ENCODE results near the gene DEK. TPM values are rescaled to one million over a fixed set of nuclear protein-coding genes. Genes with fewer than 3 reads are reported as not detected.
"Not testable (repeated sequence)": the region's sequence is repeated elsewhere in the genome, so short reads cannot be mapped to it uniquely, and the experiment has no call there.

The DEK gene
- total and polyA plus RNA-seq, 2 experiments from 2014 or later, result 101 to 116 TPM

- H3K4me3 ChIP-seq, result no peak overlapping the region
- no peak overlapping the region for H2AFZ ChIP-seq
- no peaks in the 10 kb centered on the region for H3K9me3 ChIP-seq (ENCODE audit: low read depth)
- no peaks in the 10 kb centered on the region for H4K20me1 ChIP-seq (ENCODE audit: insufficient read depth)
- WGBS, 2 experiments (ENCODE audit: low coverage in 1 of 2, low lambda C conversion rate in 2 of 2, missing lambda C conversion rate in 2 of 2), result 97% methylated on average over 6 of the region's 6 CpGs
- no peaks in the 10 kb centered on the region; the same call in 1 of the 2 replicates for H3F3A ChIP-seq (ENCODE audit: insufficient read depth)
- no peak overlapping the region for H3K9ac ChIP-seq
- H3K27ac ChIP-seq, result no peak overlapping the region
- H3K27me3 ChIP-seq (replicated peaks; ENCODE audit: insufficient read depth), result no peaks in the 10 kb centered on the region
- H3K4me2 ChIP-seq (ENCODE audit: unreplicated experiment), result no peak overlapping the region
- in situ Hi-C loops (cut with MboI), result no loop called here
- no peaks in the 10 kb centered on the region for H3K36me3 ChIP-seq (ENCODE audit: low read depth)
- no peaks in the 10 kb centered on the region for H3K9me2 ChIP-seq (ENCODE audit: insufficient read depth)
- no peak for TF ChIP-seq EZH2 (IDR thresholded peaks at IDR 0.05; ENCODE audit: insufficient read depth, poor library complexity, severe bottlenecking)
- TF ChIP-seq EZH2phosphoT487 (IDR thresholded peaks at IDR 0.05; ENCODE audit: insufficient read depth, low read depth), result no peak
- H3K79me2 ChIP-seq (ENCODE audit: insufficient read depth), result no peaks in the 10 kb centered on the region
- no peaks in the 10 kb centered on the region; the same call in 1 of the 2 replicates for H3K4me1 ChIP-seq (ENCODE audit: insufficient read depth)
- no peak for DNase-seq
Measured at GRCh38 chr6:18211338-18211737, 53.0 kb downstream of the DEK start.

- H3K4me2 ChIP-seq (ENCODE audit: unreplicated experiment), result no peak overlapping the region
- H3K9ac ChIP-seq, result no peak overlapping the region
- no peak overlapping the region for H3K4me3 ChIP-seq
- no peaks in the 10 kb centered on the region for H3K79me2 ChIP-seq (ENCODE audit: insufficient read depth)
- in situ Hi-C loops (cut with MboI), result no loop called here
- no peak overlapping the region for H3K27ac ChIP-seq
- TF ChIP-seq EZH2phosphoT487 (IDR thresholded peaks at IDR 0.05; ENCODE audit: insufficient read depth, low read depth) (no peak), EZH2 (IDR thresholded peaks at IDR 0.05; ENCODE audit: insufficient read depth, poor library complexity, severe bottlenecking) (no peak)
- H3K4me1 ChIP-seq (ENCODE audit: insufficient read depth), result no peaks in the 10 kb centered on the region
- H2AFZ ChIP-seq, result no peak overlapping the region
- DNase-seq, result no peak
- no peaks in the 10 kb centered on the region for H3K9me3 ChIP-seq (ENCODE audit: low read depth)
- H3K27me3 ChIP-seq (replicated peaks; ENCODE audit: insufficient read depth), result no peaks in the 10 kb centered on the region
- H3F3A ChIP-seq (ENCODE audit: insufficient read depth), result no peaks in the 10 kb centered on the region; the same call in 1 of the 2 replicates
- H3K9me2 ChIP-seq (ENCODE audit: insufficient read depth), result no peaks in the 10 kb centered on the region
- no peaks in the 10 kb centered on the region for H3K36me3 ChIP-seq (ENCODE audit: low read depth)
- WGBS, 2 experiments (ENCODE audit: low coverage in 1 of 2, low lambda C conversion rate in 2 of 2, missing lambda C conversion rate in 2 of 2), result 78 to 91% methylated on average over 5 of the region's 5 CpGs
- no peaks in the 10 kb centered on the region for H4K20me1 ChIP-seq (ENCODE audit: insufficient read depth)
Measured at GRCh38 chr6:18210707-18211106, 53.6 kb downstream of the DEK start.

- Histone ChIP-seq H3K9me2 (ENCODE audit: insufficient read depth) (no peaks in the 10 kb centered on the region), H3K4me2 (ENCODE audit: unreplicated experiment) (no peak overlapping the region), H3K9ac (no peak overlapping the region), H4K20me1 (ENCODE audit: insufficient read depth) (no peaks in the 10 kb centered on the region), H3K36me3 (ENCODE audit: low read depth) (no peaks in the 10 kb centered on the region), H3K27me3 (replicated peaks; ENCODE audit: insufficient read depth) (no peaks in the 10 kb centered on the region), H3K4me1 (ENCODE audit: insufficient read depth) (no peaks in the 10 kb centered on the region), H3K4me3 (no peak overlapping the region), H3K79me2 (ENCODE audit: insufficient read depth) (no peaks in the 10 kb centered on the region), H3K27ac (no peak overlapping the region), H3F3A (ENCODE audit: insufficient read depth) (no peaks in the 10 kb centered on the region), H2AFZ (no peak overlapping the region), H3K9me3 (ENCODE audit: low read depth) (no peaks in the 10 kb centered on the region)
- TF ChIP-seq EZH2phosphoT487 (IDR thresholded peaks at IDR 0.05; ENCODE audit: insufficient read depth, low read depth) (no peak), EZH2 (IDR thresholded peaks at IDR 0.05; ENCODE audit: insufficient read depth, poor library complexity, severe bottlenecking) (no peak)
- in situ Hi-C loops (cut with MboI), result no loop called here
- WGBS, 2 experiments (ENCODE audit: low coverage in 1 of 2, low lambda C conversion rate in 2 of 2, missing lambda C conversion rate in 2 of 2), result 94 to 96% methylated on average over 12 of the region's 12 CpGs
- DNase-seq, result no peak
Measured at GRCh38 chr6:18209539-18210197, 54.7 kb downstream of the DEK start.

DNA sequence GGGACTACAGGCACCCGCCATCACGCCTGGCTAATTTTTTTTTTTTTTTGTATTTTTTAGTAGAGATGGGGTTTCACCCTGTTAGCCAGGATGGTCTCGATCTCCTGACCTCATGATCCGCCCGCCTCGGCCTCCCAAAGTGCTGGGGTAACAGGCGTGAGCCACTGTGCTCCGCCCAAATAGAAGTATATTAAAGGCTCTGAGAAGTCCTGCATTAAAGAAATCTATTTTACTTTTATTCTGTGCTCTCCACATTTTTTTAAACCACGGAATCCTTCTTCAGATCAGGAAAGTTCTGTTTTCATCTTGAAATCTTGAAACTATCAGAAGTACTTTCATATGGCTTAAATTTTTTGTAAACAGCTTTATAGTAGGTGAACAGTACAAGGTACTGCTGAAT is 55.6 kb downstream of the DEK start:
- H3K79me2 ChIP-seq (ENCODE audit: insufficient read depth); in situ Hi-C loops (cut with MboI): not testable (repeated sequence)
- WGBS, 2 experiments (ENCODE audit: low coverage in 1 of 2, low lambda C conversion rate in 2 of 2, missing lambda C conversion rate in 2 of 2), result 97 to 99% methylated on average over 9 of the region's 9 CpGs

GRCh38 chr6:18207949-18208348 is 56.4 kb downstream of the DEK start:
- no peak overlapping the region for H3K4me2 ChIP-seq (ENCODE audit: unreplicated experiment)
- no peak overlapping the region for H3K4me3 ChIP-seq
- in situ Hi-C loops (cut with MboI), result no loop called here
- no peaks in the 10 kb centered on the region; the same call in 1 of the 2 replicates for H3K36me3 ChIP-seq (ENCODE audit: low read depth)
- no peaks in the 10 kb centered on the region for H3K27me3 ChIP-seq (replicated peaks; ENCODE audit: insufficient read depth)
- H2AFZ ChIP-seq, result no peak overlapping the region
- H3K9me3 ChIP-seq (ENCODE audit: low read depth), result no peaks in the 10 kb centered on the region
- no peak overlapping the region for H3K9ac ChIP-seq
- H3K9me2 ChIP-seq (ENCODE audit: insufficient read depth), result no peaks in the 10 kb centered on the region
- 51 to 65% methylated on average over 2 of the region's 2 CpGs for WGBS, 2 experiments (ENCODE audit: low coverage in 1 of 2, low lambda C conversion rate in 2 of 2, missing lambda C conversion rate in 2 of 2)
- DNase-seq, result no peak
- H3K27ac ChIP-seq, result no peak overlapping the region
- H3F3A ChIP-seq (ENCODE audit: insufficient read depth), result no peaks in the 10 kb centered on the region
- TF ChIP-seq EZH2 (IDR thresholded peaks at IDR 0.05; ENCODE audit: insufficient read depth, poor library complexity, severe bottlenecking) (no peak), EZH2phosphoT487 (IDR thresholded peaks at IDR 0.05; ENCODE audit: insufficient read depth, low read depth) (no peak)
- H3K4me1 ChIP-seq (ENCODE audit: insufficient read depth), result peaks cover 6% of the 10 kb centered on the region; the same call in 1 of the 2 replicates
- no peaks in the 10 kb centered on the region for H4K20me1 ChIP-seq (ENCODE audit: insufficient read depth)
- H3K79me2 ChIP-seq (ENCODE audit: insufficient read depth), result no peaks in the 10 kb centered on the region

More for the DNA sequence above, 55.6 kb downstream of the DEK start:
- not testable (repeated sequence) for H3K9me2 ChIP-seq (ENCODE audit: insufficient read depth); DNase-seq; H3K27ac ChIP-seq; H3K36me3 ChIP-seq (ENCODE audit: low read depth); H3F3A ChIP-seq (ENCODE audit: insufficient read depth); H2AFZ ChIP-seq; H3K9me3 ChIP-seq (ENCODE audit: low read depth); H3K4me2 ChIP-seq (ENCODE audit: unreplicated experiment); H3K27me3 ChIP-seq (replicated peaks; ENCODE audit: insufficient read depth); H3K9ac ChIP-seq; H3K4me3 ChIP-seq; H4K20me1 ChIP-seq (ENCODE audit: insufficient read depth); H3K4me1 ChIP-seq (ENCODE audit: insufficient read depth)
